NCI-H2081 (cell line): ENCODE results near the gene DLX1.

Experiments
- DNase-seq, 2 experiments: peaks; one replicate each; lab custom pipeline; 2025; lab: John Stamatoyannopoulos, UW

The DLX1 gene

DNA sequence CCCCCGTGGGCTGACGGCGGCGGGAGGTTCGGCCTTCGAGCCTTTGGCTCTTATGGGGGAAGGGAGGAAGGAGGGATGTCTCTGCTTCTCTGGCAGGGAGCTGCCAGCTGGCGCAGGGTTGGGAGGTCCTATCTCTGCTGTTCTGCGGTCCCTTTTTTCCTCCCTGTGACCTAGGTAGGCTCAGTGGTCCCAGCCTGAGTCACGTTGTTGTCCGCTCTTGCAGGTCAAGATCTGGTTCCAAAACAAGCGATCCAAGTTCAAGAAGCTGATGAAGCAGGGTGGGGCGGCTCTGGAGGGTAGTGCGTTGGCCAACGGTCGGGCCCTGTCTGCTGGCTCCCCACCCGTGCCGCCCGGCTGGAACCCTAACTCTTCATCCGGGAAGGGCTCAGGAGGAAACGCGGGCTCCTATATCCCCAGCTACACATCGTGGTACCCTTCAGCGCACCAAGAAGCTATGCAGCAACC, 2.5 kb downstream of the DLX1 start:
- no peak for DNase-seq

DNA sequence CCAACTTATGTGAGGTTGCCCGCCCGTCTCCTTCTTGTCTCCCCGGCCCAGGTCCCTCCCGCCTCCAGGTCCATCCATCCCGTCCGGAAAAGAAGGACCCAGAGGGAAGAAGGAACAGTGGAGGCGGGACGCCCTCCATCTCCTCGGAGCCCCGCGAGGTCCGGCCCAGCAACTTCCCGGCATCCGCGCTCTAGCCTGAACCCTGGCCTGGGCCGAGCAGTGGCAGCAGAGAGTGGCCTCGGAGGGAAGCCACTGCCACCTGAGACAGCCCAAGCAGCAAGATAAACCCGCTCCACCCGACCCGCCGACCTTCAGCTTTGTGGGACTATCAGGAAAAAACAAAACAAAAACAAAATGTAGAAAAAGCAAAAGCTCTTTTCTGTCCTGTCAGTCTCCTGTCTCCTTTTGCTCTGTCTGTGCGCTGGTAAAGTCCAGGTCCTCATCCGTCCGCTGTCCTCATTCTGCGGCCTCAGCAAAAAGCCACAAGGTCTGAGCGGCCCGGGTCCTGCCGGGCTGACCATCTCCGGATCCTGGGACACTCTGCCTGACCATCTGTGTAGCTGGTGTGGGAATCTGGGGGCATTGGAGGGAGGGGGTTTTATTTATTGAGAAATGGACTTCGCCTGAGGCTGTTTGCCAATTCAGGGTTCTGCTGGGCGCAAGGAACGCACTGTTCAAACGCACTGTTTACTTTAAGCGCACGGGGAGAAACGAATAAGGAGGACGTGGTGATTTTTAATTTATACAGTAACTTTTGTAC, 3.1 kb downstream of the DLX1 start:
- DNase-seq: no peak

DNA sequence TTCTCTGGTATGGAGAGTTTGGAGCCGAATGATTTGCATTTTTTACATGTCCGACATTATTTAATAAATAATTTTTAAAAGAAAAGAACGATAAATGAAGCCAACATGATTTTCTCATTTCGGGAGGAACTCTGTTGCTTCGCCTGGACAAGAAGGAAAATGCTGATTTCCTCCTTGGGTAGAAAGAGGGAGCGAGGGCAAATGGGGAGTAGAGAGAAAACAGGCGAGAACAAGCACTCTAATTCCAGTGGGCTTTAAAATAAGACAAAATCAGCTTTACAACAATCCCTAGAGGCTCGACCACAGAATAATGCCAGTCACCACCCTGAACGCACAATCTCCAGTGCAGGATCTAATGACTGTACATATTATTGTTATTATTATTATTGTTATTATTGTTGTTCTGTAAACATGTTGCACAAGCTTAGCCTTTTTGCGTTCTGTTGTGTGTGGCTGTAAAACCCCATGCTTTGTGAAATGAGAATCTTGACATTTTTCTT, 3.7 kb downstream of the DLX1 start:
- no peak for DNase-seq

DNA sequence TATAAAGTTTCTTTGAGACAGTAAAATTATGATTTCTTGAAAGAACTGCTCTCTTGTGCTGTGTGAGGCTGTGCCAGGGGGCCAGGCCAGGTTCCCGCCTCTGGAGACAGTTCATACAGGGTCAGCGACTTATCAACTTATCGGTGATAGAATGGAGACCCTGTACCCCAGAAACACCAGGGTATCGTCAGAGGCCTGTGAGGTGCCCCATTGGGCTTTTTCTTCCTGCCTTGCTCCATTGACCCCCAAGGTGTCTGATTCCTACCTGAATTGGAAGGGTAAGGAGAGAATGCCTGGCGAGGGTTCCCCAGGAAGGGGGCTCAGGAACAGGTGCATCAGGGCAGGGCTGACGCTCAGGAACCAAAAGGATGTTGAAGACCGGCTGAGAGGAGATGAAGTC, 4.3 kb downstream of the DLX1 start:
- DNase-seq: no peak

DNA sequence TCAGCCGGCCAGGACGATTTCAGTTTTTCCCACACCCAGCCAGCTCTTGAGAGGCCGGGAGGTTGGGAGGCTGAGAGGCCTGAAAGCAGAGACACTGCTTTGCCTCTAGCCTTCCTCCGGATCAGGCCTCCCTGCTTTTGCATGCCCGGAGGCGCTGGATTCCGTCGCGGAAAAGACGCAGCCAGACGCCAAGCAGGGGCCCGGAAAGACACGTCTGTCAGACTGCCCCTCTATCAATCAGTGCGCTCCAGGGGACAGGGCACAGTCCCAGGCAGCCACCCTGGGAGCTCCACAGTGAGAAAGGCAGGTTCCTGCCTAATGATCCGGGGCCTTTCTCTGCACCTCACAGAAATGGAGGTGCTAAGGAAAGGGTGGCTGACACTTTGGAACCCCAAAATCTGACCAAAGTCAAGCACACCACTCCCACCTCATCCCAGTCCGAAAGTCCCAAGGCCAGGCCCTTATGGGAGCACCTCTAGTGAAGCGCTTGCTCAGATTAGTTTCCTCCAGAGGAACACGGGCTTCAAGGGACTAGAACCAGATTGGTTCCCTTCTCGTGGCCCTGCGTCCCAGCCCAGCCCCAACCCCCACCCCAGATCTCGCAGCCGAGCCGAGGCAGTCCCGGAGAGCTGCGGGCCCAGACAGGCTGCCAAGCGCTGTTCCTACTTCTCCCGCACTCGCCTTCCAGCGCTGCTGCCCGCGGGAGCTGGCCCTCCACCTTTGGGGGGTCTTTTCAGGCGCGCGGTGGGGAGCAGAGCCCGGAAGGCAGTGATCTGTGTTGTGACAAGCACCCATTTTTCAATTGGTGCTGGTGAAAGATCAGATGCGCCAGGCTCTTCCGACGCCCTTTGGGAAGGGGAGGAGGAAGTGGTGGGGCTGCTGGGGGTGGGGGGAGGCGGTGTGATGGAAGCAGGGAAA, 5.0 kb downstream of the DLX1 start:
- DNase-seq: no peak

DNA sequence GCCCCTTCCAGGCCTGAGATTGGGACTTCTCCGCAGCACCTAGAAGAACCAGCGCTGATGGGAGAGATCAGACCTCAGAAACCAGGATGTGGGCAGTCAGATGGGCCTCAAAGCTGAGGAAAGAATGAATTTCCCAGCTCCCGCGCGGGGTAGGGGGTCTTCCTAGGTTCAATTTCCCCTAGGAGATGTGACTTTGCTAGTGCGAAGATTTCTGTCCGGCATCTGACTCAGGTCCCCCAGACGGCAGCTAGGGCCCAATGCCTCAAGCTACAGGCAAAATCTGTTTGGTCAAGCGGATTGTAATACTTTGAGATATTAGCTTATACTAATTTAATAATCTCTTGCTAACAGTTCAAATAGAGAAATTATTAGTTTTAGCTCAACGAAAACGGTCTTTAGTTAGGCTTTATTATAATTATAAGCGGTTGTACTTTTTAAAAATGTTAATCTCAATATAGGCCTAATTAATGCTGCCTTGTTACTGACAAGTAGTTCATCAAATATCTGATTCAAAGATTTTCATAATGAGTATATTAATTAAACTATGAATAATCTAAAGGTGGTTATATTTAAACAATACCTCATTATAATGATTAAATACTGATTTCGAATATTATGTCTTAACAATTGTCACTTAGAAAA, 5.8 kb downstream of the DLX1 start:
- DNase-seq: no peak

DNA sequence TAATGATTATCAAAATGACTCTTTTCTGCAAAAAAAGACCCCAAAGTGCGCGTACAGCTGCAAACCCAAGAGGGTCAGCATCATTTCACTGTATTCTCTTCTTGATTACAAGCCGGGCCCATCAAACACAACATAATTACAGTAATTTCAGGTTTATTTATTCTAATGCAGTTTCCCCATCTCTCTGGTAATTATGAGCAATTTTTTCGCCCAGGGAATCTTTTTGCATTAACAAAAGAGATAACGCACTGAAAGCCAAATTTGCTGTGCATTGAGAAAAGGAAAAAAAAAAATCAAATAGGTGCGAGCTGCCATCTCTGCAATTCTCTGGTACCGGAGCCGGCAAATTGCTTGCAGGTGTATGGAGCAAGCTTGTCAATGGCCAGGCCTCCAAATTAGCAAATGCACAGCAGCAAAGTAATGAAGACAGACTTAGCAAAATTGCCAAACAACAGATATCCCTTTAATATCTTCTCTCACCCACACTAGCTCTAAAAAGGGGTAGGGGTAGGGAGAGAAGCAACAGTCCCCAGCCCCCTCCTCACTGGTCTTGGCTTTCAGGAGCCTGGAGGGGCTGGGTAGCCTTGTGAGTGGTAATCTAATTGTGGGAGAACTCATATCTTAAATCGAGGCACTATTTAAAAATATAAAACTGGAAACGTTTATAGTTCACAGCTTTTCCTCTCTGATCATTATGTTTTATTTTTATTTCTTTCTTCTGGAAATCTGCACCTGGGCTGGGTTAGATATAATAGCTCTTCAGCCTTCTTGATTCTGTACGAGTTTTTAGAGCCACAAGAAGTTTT, 6.7 kb downstream of the DLX1 start:
- peak; percentile 84 to 96 for DNase-seq

DNA sequence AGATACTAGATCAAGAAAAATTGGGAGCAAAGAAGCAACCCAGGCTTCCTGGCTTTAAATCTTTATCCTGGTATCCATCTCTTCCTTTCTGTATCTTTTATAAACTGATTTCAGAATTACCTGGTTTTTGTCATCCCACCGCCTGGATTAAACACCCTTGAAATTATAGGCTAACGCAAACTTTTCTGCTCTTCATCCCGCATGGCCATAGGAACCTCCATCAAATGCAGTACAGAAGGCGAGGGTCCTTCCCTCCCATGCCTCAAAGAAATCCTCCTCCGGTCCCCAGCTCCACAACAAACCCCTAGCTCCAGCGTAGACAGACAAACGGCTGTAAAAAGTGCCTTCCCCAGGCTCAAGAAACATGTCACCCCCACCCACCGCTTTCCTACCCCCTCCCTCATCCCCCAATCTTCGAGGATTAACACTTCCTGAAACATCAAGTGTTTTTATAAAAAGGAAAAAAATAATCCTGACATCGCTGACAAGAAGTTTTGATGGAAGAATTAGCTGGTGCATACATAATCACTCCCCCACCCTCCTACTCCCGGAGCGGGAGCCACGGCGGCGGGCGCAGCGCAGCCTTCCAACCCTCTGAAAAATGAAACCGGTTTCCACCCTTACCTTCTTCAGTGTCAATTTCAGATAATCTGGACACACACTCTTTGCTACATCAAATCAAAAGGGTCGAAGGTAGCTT, 7.6 kb downstream of the DLX1 start:
- DNase-seq: no peak

DNA sequence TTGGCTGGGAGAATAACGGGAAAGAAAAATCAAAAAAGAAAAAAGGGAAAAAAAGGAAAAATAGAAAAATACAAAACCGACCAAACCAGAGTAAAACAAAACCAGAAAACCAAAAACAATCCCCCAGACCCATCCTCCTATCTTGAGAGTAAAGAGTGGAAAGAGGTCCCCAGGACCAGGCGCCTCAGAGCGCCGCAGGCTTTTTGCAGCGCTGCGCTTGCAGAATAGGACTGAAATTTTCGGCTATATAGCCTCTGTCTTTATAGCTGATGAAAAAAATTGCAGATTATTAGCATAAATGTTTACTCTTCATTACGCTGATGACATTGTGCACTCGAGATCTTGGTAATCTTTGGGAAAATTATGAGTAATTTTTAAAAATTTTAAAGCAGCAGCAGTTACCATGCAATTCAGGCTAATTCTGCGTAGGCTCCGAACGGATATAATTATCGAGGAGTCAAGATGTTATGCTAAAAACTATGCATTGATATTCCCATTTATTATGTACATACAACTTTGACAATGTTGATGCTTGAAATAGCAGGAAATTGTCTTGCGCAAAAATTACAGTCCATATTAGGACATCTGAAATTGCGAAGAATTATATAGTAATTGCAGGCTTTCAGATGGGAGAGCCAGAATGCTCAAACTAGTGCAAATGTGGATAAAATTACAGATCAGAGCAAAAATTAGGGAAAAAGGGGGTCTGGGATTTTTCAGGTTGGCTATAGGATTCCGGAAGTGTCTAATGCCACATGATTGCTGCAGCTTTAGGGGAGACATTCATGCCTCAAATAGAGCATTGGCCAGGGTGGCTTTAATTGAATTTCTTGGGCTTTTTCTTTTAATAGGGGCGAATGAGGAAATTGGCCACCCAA, 8.3 kb downstream of the DLX1 start:
- no peak for DNase-seq

DNA sequence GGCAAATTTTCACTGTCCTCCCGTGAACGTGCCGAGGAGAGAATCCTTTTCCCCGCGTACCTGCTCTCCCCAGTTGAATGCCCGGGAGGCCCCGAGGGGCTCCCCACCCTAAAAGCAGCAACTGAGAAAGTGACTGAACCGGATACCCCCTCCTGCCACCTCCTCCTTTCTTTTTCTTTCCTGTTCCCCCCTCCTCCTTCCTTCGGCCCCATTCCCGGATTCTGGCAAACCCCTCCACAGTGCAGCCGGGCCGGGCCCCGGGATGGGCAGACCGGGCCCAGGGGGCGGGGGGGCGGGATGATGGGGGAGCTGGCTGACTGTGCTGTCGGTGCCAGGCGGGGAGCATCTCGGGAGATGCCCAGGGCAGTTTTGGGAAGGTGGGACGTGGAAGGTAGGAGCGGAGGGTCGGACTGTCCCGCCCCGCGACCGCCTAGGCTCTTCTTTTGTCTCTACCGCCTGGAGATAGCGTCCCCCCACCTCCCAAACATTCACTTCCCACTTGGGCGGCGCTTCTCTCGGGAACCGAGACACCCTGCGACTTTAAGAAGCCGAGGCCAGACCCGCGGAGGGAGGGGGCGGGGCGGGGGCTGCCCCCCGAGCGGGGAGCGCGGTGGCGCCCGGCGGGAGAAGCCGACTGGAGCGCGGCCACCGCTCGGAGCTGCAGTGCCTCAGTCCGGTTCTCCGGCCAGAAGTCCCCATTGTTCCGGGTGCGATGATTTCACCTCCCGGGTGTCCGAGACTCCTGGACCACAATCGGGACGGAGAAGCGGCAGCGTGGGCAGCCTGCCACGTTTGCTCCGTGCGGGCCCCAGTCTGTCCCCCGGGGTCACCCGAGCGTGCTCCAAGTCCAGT, 9.2 kb downstream of the DLX1 start:
- DNase-seq: peak in 1 of 2 experiments; percentile 22

DNA sequence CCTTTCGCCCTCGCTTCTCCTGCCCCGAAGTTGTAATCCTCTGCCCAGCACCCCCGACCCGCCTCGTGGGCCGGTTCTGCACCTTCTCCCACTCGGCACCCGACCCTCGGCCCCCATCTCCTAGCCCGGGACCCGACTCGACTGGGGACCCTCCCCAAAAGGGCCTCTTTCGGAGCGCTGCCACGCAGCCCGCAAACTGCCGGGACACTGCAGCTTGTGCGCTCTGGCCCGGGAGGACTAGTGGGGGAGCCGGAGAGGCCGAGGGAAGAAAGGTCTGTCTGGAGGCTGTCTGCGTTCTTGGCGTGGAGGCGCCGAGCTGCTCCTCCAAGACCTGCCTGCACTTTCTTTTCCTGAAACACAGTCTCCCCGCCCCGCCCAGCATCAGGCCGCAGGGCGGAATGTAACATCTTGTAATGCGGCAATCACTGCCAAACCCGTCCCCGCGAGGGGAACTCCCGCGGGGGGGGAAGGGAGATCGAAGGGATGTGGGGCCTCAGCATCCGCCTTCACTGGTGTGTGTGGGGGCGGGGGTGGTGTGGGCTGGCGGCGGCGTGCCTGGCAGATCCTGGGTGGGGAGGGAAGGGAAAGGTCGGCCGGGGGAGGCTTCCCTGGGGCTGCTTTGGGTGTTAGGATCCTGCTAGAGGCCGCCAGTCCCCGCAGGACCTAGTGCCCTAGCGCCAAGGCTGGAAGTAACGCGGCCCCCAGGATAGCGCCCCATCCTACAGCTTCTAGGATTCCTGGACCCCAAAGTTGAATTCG, 10.0 kb downstream of the DLX1 start:
- DNase-seq: peak; percentile 43 to 65

DNA sequence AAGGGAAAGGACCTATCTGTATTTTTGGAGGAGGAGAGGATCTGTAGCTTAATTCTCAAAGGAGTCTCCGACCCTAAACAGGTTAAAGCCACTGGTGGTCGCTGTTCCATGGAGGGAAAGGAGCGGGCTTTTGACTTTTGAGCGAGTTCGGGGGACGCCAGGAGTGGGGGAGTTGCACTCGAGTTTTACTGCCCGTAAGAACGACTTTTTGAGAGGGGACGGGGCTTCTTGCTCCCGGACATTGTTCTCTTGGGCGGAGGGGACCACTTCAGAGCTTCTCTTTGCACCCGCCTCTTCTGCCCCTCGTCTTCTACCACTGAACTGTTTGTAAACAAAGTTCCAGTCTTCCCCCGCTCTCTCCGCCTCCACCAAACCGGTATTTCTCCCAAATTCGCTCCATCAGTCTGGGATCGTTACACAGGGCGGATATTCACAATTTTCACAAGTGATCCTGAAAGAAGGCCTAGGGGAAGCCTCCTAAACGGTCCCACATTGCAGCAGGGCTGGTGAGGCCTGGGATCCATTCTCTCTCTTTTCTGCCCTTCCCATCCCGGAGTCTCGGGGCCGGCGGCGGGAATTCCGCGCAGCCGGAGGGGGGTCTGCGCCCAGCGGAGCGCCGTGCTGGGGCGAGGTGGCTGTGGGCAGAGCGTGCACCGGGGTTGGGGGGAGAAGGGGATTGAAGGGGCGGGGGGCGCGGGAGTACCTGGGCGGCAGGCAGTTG, 10.8 kb downstream of the DLX1 start:
- no peak for DNase-seq

DNA sequence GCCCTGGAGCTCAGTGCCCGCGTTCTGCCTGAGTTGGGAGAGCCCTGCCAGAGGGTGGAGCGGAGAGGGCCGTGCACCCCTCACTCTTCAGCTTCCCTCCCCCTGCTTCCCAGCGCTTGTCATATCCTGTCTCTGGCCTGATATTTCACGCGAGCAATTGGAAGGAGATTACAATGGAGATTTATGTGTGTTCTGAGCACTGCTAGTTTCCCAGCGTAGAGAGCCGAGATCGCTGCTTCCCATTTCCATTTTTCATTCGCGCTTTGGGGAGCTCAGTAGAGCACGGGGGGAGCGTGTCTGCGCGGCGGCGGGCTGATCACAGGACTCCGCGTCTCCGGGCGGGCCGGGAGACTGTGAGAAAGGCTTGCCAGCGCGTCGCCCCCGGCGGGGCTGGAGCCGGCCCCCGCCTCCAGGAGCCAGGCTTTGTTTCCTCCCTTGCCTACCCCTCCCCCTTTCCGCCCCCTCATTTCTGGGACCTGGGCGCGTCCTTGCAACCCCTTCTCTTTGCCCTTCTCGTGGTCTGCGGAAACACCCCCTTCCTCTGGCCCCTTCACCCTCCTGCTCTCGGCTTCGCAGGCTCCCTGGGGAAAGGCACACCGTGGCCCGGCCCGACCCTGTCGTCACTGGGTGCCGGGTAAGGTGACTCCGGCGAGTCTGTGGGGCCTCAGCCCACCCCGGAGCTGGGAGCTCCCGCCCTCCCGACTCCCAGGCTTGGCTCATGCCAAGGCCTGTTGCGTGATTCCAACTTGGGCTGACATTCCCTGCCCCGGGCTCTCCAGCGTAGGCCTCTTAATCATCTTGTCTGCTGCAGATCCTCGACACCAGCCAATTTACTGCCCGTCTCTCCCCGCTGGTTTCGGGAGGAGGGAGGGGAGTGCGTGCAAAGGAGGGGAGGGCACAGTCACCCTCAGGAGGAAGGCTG, 11.6 kb downstream of the DLX1 start:
- DNase-seq: peak; percentile 66 to 77

DNA sequence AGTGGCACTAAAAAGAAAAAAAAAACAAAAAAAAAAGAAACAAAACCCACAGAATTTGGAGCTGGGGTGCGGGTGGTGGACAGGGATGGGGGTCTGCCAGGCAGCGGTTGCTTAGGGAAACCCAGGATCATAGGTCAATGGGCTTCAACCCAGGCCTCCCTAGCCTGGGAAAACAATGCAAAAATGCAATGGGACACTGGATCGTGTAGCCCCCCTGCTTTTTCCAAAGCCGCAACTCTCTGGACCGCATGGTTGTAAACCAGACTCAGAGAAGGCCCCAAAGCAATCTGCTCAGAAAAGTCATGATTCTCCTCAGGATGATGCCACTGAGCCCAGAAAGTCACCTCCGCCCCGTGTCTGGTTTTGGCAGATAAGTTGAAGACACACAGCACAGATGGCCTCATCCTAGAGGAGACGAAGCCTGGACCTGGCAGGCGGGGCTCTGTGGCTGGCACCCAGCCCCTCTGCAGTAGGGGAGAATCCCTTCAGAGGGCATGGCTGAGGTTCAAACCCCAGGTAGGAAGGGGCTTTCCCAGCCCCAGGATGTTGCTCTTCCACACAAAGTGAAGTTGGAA, 12.3 kb downstream of the DLX1 start:
- DNase-seq: no peak

DNA sequence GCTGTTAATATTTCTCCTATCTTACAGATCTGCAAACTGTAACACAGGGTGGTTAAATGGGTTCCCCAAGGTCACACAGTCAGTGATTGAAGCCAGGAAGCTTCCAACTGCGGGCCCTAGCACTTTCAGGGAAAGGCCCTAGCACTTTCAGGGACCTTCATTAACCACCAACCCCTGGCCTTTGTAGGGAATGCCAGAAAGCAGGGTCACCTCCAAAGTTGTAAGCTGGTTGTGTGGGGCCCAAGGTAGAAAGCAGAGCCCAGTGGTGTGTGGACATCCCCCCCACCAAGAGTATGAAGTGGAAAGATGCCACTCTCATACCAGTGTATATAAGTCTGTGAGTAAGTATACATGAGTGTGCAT, 13.0 kb downstream of the DLX1 start:
- no peak for DNase-seq
